GM23248 (cell line): ENCODE measurements around the gene PDPK1. TPM values are rescaled to one million over a fixed set of nuclear protein-coding genes. Genes with fewer than 3 reads are reported as not detected.

Source experiments
- DNase-seq: peaks from one replicate; pipeline ENCODE4 v3.0.0-alpha.2; 2015
- H2AFZ ChIP-seq: fragments of 200-600 bp; sonication (generic); 2 replicates; pipeline ENCODE4 v1.6.1; 2016; ENCODE audit warnings: antibody characterized with exemption
- H3F3A ChIP-seq: fragments of 200-600 bp; sonication (generic); 2 replicates; pipeline ENCODE4 v1.6.1; 2016; ENCODE audit warnings: mild to moderate bottlenecking, antibody characterized with exemption, mixed run types; ENCODE audit not compliant: insufficient read depth
- H3K27ac ChIP-seq: fragments of 200-600 bp; sonication (generic); 2 replicates; pipeline ENCODE4 v1.5.1; 2016; ENCODE audit warnings: mild to moderate bottlenecking
- H3K27me3 ChIP-seq: fragments of 200-600 bp; sonication (generic); replicated peaks from 2 replicates; pipeline ENCODE4 v1.6.1; 2016; ENCODE audit warnings: mild to moderate bottlenecking; ENCODE audit not compliant: insufficient read depth
- H3K36me3 ChIP-seq: fragments of 200-600 bp; sonication (generic); 2 replicates; pipeline ENCODE4 v1.6.1; 2016; ENCODE audit warnings: low read depth, mild to moderate bottlenecking
- H3K4me1 ChIP-seq: fragments of 200-600 bp; sonication (generic); 2 replicates; pipeline ENCODE4 v1.6.1; 2016; ENCODE audit warnings: mild to moderate bottlenecking; ENCODE audit not compliant: insufficient read depth
- H3K4me2 ChIP-seq: fragments of 200-600 bp; sonication (generic); one replicate; pipeline ENCODE4 v1.6.1; 2016; ENCODE audit warnings: mild to moderate bottlenecking; ENCODE audit not compliant: unreplicated experiment
- H3K4me3 ChIP-seq: fragments of 200-600 bp; sonication (generic); 2 replicates; pipeline ENCODE4 v1.5.1; 2016; ENCODE audit warnings: mild to moderate bottlenecking
- H3K79me2 ChIP-seq: fragments of 200-600 bp; sonication (generic); 2 replicates; pipeline ENCODE4 v1.6.1; 2016; ENCODE audit warnings: mild to moderate bottlenecking; ENCODE audit not compliant: insufficient read depth
- H3K9ac ChIP-seq: fragments of 200-600 bp; sonication (generic); 2 replicates; pipeline ENCODE4 v1.6.1; 2016; ENCODE audit warnings: mild to moderate bottlenecking
- H3K9me2 ChIP-seq: fragments of 200-600 bp; sonication (generic); 2 replicates; pipeline ENCODE4 v1.6.1; 2016; ENCODE audit warnings: mixed run types, mild to moderate bottlenecking, moderate library complexity; ENCODE audit not compliant: insufficient read depth
- H3K9me3 ChIP-seq: fragments of 200-600 bp; sonication (generic); one replicate; pipeline ENCODE4 v1.6.1; 2017; ENCODE audit warnings: low read depth
- H4K20me1 ChIP-seq: fragments of 200-600 bp; sonication (generic); 2 replicates; pipeline ENCODE4 v1.6.0; 2016; ENCODE audit not compliant: insufficient read depth
- EZH2 ChIP-seq: fragments of 200-600 bp; sonication (generic); IDR thresholded peaks from 2 replicates; pipeline ENCODE4 v1.6.1; 2018; ENCODE audit warnings: antibody characterized with exemption, mild to moderate bottlenecking; ENCODE audit not compliant: insufficient read depth, poor library complexity, severe bottlenecking
- EZH2phosphoT487 ChIP-seq: fragments of 200-600 bp; sonication (generic); IDR thresholded peaks from 2 replicates; pipeline ENCODE4 v1.6.1; 2018; ENCODE audit warnings: antibody characterized with exemption, moderate library complexity, mild to moderate bottlenecking, low read depth; ENCODE audit not compliant: insufficient read depth
- whole genome bisulfite sequencing, 2 experiments: methylation state at CpG; one replicate each; pipeline ENCODE4 v1.1.6; 2015 to 2017; ENCODE audit warnings: low lambda C conversion rate in 2 of 2, low coverage in 1 of 2; ENCODE audit errors: missing lambda C conversion rate in 2 of 2; 5-methylcytosine and 5-hydroxymethylcytosine counted together
- in situ Hi-C: fragments of 300-500 bp; cut with MboI; formaldehyde crosslinking; loops from 2 replicates; pipeline ENCODE4 v1.15.0; 2020
- polyA plus RNA-seq: library from polyadenylated mRNA; unstranded; fragments of >200 nt; fragmentation: Nextera tagmentation; extraction: Ambion mirVana; gene quantifications from 2 replicates; pipeline ENCODE4 v1.2.1, GENCODE V29; 2016
- total RNA-seq: library from RNA; depleted of rRNA; stranded (reverse); fragments of >200 nt; shearing (Covaris generic); gene quantifications from 2 replicates; pipeline ENCODE4 v1.2.3, GENCODE V29; 2014

PDPK1 gene
- total and polyA plus RNA-seq, 2 experiments from 2014 or later = 21.6 to 28.1 TPM

- Histone ChIP-seq H3K4me3 (no peak overlapping the region), H3K4me1 (no peaks in the 10 kb centered on the region), H3K4me2 (no peak overlapping the region), H3K27me3 (no peaks in the 10 kb centered on the region), H3K9me3 (no peaks in the 10 kb centered on the region), H3K79me2 (peaks cover 42% of the 10 kb centered on the region), H3K9me2 (no peaks in the 10 kb centered on the region), H3K9ac (no peak overlapping the region), H3K36me3 (peaks cover 5% of the 10 kb centered on the region; the same call in 1 of the 2 replicates), H4K20me1 (no peaks in the 10 kb centered on the region), H3K27ac (no peak overlapping the region), H2AFZ (no peak overlapping the region), H3F3A (no peaks in the 10 kb centered on the region)
- in situ Hi-C loops = no loop called here
- no peak for TF ChIP-seq EZH2
- TF ChIP-seq EZH2phosphoT487 = no peak
- WGBS, 2 experiments = 86 to 91% methylated on average over 14 of the region's 14 CpGs
- DNase-seq = no peak
These were observed 50.2 kb downstream of the PDPK1 start for GRCh38 chr16:2587891-2588565.

GRCh38 chr16:2591476-2592240, 53.8 kb downstream of the PDPK1 start:
- H3F3A ChIP-seq = no peaks in the 10 kb centered on the region
- no peaks in the 10 kb centered on the region for H3K9me3 ChIP-seq
- 94 to 95% methylated on average over 15 of the region's 15 CpGs for whole genome bisulfite sequencing, 2 experiments
- no peaks in the 10 kb centered on the region for H4K20me1 ChIP-seq
- H3K4me3 ChIP-seq = no peak overlapping the region
- no peak overlapping the region for H3K9ac ChIP-seq
- H3K9me2 ChIP-seq = no peaks in the 10 kb centered on the region
- H3K27me3 ChIP-seq = no peaks in the 10 kb centered on the region
- peaks cover 72% of the 10 kb centered on the region for H3K79me2 ChIP-seq
- in situ Hi-C loops = no loop called here
- H3K27ac ChIP-seq = no peak overlapping the region
- no peak overlapping the region for H3K4me2 ChIP-seq
- no peak overlapping the region for H2AFZ ChIP-seq
- H3K36me3 ChIP-seq = peaks cover 8% of the 10 kb centered on the region; the same call in 1 of the 2 replicates
- H3K4me1 ChIP-seq = no peaks in the 10 kb centered on the region
- TF ChIP-seq EZH2 = no peak
- TF ChIP-seq EZH2phosphoT487 = no peak
- DNase-seq = no peak

GRCh38 chr16:2592786-2593185, 55.0 kb downstream of the PDPK1 start:
- no peak for TF ChIP-seq EZH2phosphoT487
- TF ChIP-seq EZH2 = no peak
- Histone ChIP-seq H3K27me3 (no peaks in the 10 kb centered on the region), H3K9ac (no peak overlapping the region), H3K9me3 (no peaks in the 10 kb centered on the region), H3K4me3 (no peak overlapping the region), H3K27ac (no peak overlapping the region), H3K36me3 (peaks cover 5% of the 10 kb centered on the region; the same call in 1 of the 2 replicates), H2AFZ (no peak overlapping the region), H4K20me1 (no peaks in the 10 kb centered on the region), H3K4me2 (no peak overlapping the region), H3K4me1 (no peaks in the 10 kb centered on the region), H3K79me2 (peaks cover 76% of the 10 kb centered on the region), H3F3A (no peaks in the 10 kb centered on the region), H3K9me2 (no peaks in the 10 kb centered on the region)
- in situ Hi-C loops = no loop called here
- DNase-seq = no peak
- WGBS, 2 experiments = 82 to 86% methylated on average over 16 of the region's 16 CpGs

- TF ChIP-seq EZH2 (no peak), EZH2phosphoT487 (no peak)
- Histone ChIP-seq H3K4me1 (no peaks in the 10 kb centered on the region), H3K4me3 (no peak overlapping the region), H3K79me2 (peaks cover 63% of the 10 kb centered on the region), H4K20me1 (no peaks in the 10 kb centered on the region), H3K27me3 (no peaks in the 10 kb centered on the region), H3K9ac (no peak overlapping the region), H3K9me2 (no peaks in the 10 kb centered on the region), H2AFZ (no peak overlapping the region), H3K9me3 (no peaks in the 10 kb centered on the region), H3F3A (no peaks in the 10 kb centered on the region), H3K4me2 (no peak overlapping the region), H3K36me3 (peaks cover 6% of the 10 kb centered on the region; the same call in 1 of the 2 replicates), H3K27ac (no peak overlapping the region)
- no peak for DNase-seq
- 87 to 89% methylated on average over 27 of the region's 27 CpGs for WGBS, 2 experiments
- in situ Hi-C loops = no loop called here
These were observed 57.8 kb downstream of the PDPK1 start for GRCh38 chr16:2595393-2596205.
